ENCODE measurements around the gene NAA80. TPM values are rescaled to one million over a fixed set of nuclear protein-coding genes. Genes with fewer than 3 reads are reported as not detected.

The NAA80 gene
- total and polyA plus RNA-seq, 8 donors: 3.1 to 107 (median 17.0) TPM

- DNase-seq: peak; percentile 92 to 96
- Histone ChIP-seq H3K4me3 (peak overlapping the region; percentile 82 to 92 (median 86)), H3K4me1 (peaks cover 61 to 92% (median 78%) of the 10 kb centered on the region in 4 donors), H3K27me3 (no peaks in the 10 kb centered on the region), H3K36me3 (peaks cover 23 to 44% (median 41%) of the 10 kb centered on the region in 4 donors), H3K27ac (peak overlapping the region; percentile 91 to 96 (median 95)), H3K9me3 (no peaks in the 10 kb centered on the region)
- WGBS, 5 donors: 0 to 1% (median 0%) methylated on average over 32 to 59 of the region's 59 CpGs
- TF ChIP-seq POLR2A (IDR thresholded peaks at IDR 0.05): no peak
- TF ChIP-seq POLR2AphosphoS5 (IDR thresholded peaks at IDR 0.05): peak in 2 of 3 donors; percentile 65 to 80
- no peak for TF ChIP-seq EP300 (IDR thresholded peaks at IDR 0.05)
- peak in 5 of 7 experiments; percentile 21 to 59 (median 47) for TF ChIP-seq CTCF (IDR thresholded peaks at IDR 0.05)
- intact Hi-C loops (cut with DNase I; ENCODE audit: low total_unique reads): no loop called here
Observed at GRCh38 chr3:50321336-50322114, 22.3 kb upstream of the NAA80 start.

DNA sequence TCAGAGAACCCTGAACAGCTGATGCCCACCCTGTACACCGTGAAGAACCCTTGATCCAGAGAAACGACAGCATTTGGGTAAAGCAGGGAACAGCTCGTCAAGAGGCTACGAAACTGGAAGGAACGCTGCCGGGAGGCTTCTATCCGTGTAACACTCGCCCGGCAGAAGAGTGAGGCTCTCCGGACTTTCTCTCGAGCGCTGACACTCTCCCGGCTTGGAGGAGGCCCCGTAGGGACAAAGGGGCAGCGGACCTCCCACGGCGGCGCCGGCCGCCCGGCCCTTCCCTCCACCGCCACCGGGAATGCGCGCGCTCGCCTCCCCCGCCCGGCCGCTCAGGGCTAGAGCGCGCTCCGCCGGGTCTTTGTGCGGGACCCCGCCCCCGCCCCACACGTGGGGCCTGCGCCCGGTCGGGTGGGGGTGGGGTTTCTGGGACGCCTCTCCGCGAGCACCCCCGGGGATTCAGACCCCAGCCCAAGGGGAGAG, 21.7 kb upstream of the NAA80 start:
- intact Hi-C loops (cut with DNase I; ENCODE audit: low total_unique reads): no loop called here
- Histone ChIP-seq H3K36me3 (peaks cover 18 to 44% (median 41%) of the 10 kb centered on the region in 4 donors), H3K4me1 (peaks cover 66 to 92% (median 81%) of the 10 kb centered on the region in 4 donors)

GRCh38 chr3:50319894-50320625, 20.9 kb upstream of the NAA80 start:
- peaks cover 12 to 44% (median 39%) of the 10 kb centered on the region in 4 donors for H3K36me3 ChIP-seq
- peak overlapping the region; percentile 82 to 92 (median 86) for H3K4me3 ChIP-seq
- intact Hi-C loops (cut with DNase I; ENCODE audit: low total_unique reads): no loop called here
- 66 to 74% (median 71%) methylated on average over 18 to 29 of the region's 29 CpGs for WGBS, 5 donors
- no peaks in the 10 kb centered on the region for H3K9me3 ChIP-seq
- TF ChIP-seq EP300 (IDR thresholded peaks at IDR 0.05) (no peak), POLR2AphosphoS5 (IDR thresholded peaks at IDR 0.05) (no peak)
- peak overlapping the region; percentile 91 to 96 (median 95) for H3K27ac ChIP-seq
- DNase-seq: no peak
- H3K4me1 ChIP-seq: peaks cover 66 to 92% (median 86%) of the 10 kb centered on the region in 4 donors
- H3K27me3 ChIP-seq: no peaks in the 10 kb centered on the region

More for the DNA sequence above, 21.7 kb upstream of the NAA80 start:
- peak overlapping the region; percentile 82 to 92 (median 86) for H3K4me3 ChIP-seq
- TF ChIP-seq POLR2AphosphoS5 (IDR thresholded peaks at IDR 0.05): peak in 1 of 3 donors; percentile 43
- TF ChIP-seq CTCF (IDR thresholded peaks at IDR 0.05): no peak
- DNase-seq: peak; percentile 81 to 95
- H3K27ac ChIP-seq: peak overlapping the region; percentile 91 to 96 (median 95)
- no peaks in the 10 kb centered on the region for H3K9me3 ChIP-seq
- H3K27me3 ChIP-seq: no peaks in the 10 kb centered on the region
- 0 to 2% (median 1%) methylated on average over 23 to 45 of the region's 45 CpGs for WGBS, 5 donors

GRCh38 chr3:50319181-50319893, 20.1 kb upstream of the NAA80 start:
- Histone ChIP-seq H3K4me1 (peaks cover 66 to 92% (median 86%) of the 10 kb centered on the region in 4 donors), H3K27ac (peak overlapping the region; percentile 25 to 95 (median 82))

More at GRCh38 chr3:50319181-50319893, 20.1 kb upstream of the NAA80 start:
- H3K9me3 ChIP-seq: no peaks in the 10 kb centered on the region
- DNase-seq: no peak
- H3K27me3 ChIP-seq: no peaks in the 10 kb centered on the region
- 89 to 92% (median 90%) methylated on average over 15 to 16 of the region's 16 CpGs for WGBS, 5 donors
- intact Hi-C loops (cut with DNase I; ENCODE audit: low total_unique reads): no loop called here
- H3K4me3 ChIP-seq: peak overlapping the region; percentile 13 to 88 (median 82)
- TF ChIP-seq EP300 (IDR thresholded peaks at IDR 0.05) (no peak), POLR2AphosphoS5 (IDR thresholded peaks at IDR 0.05) (no peak), POLR2A (IDR thresholded peaks at IDR 0.05) (no peak), CTCF (IDR thresholded peaks at IDR 0.05) (no peak)
- peaks cover 12 to 44% (median 40%) of the 10 kb centered on the region in 4 donors for H3K36me3 ChIP-seq
